Upper lobe of left lung (tissue), 6 donors: ENCODE results near the gene STK33. TPM values are rescaled to one million over a fixed set of nuclear protein-coding genes. Genes with fewer than 3 reads are reported as not detected.

Experiments used
- ATAC-seq, 2 donors: fragments of 200-7000 bp; cut with Tn5 transposase; one replicate each; pipeline ENCODE4 v1.9.1; 2022; ENCODE audit warnings: mild to moderate bottlenecking in 2 of 2, moderate library complexity in 2 of 2; ENCODE audit not compliant: low FRiP score in 2 of 2
- DNase-seq, 2 donors: peaks; one replicate each; pipeline ENCODE4 v3.0.0-alpha.2; 2019 to 2020
- H3K27ac ChIP-seq, 4 donors: fragments of 200-600 bp; sonication (generic); one replicate each; pipeline ENCODE4 v1.5.1; 2016 to 2019
- H3K27me3 ChIP-seq, 4 donors: fragments of 200-600 bp; sonication (generic); one replicate each; pipeline ENCODE4 v1.5.1; 2017 to 2019
- H3K36me3 ChIP-seq, 4 donors: fragments of 200-600 bp; sonication (generic); one replicate each; pipeline ENCODE4 v1.5.1; 2016 to 2019
- H3K4me1 ChIP-seq, 4 donors: fragments of 200-600 bp; sonication (generic); one replicate each; pipeline ENCODE4 v1.5.1; 2018 to 2019
- H3K4me3 ChIP-seq, 4 donors: fragments of 200-600 bp; sonication (generic); one replicate each; pipeline ENCODE4 v1.5.1; 2017 to 2019; ENCODE audit warnings: mild to moderate bottlenecking in 2 of 4, moderate library complexity in 1 of 4
- H3K9me3 ChIP-seq, 4 donors: fragments of 200-600 bp; sonication (generic); one replicate each; pipeline ENCODE4 v1.5.1; 2018 to 2019
- CTCF ChIP-seq, 6 experiments: fragments of 450-650 bp in 4 of 6; fragments of 200-600 bp in 2 of 6; sonication (generic) in 2 of 6; IDR thresholded peaks; one replicate each; pipeline ENCODE4 v1.5.1; 2016 to 2019; ENCODE audit warnings: antibody characterized with exemption in 6 of 6
- EP300 ChIP-seq, 4 donors: sonication (generic); formaldehyde crosslinking; IDR thresholded peaks; one replicate each; pipeline ENCODE4 v1.5.1; 2017; ENCODE audit warnings: antibody characterized with exemption in 4 of 4, control low read depth in 2 of 4
- POLR2A ChIP-seq, 4 donors: fragments of 450-650 bp; IDR thresholded peaks; one replicate each; pipeline ENCODE4 v1.5.1; 2016 to 2017; ENCODE audit warnings: antibody characterized with exemption in 4 of 4, mild to moderate bottlenecking in 2 of 4
- POLR2AphosphoS5 ChIP-seq, 2 donors: sonication (generic); formaldehyde crosslinking; IDR thresholded peaks; one replicate each; pipeline ENCODE4 v1.5.1; 2017; ENCODE audit warnings: antibody characterized with exemption in 2 of 2
- WGBS, 2 donors: methylation state at CpG; one replicate each; pipeline ENCODE4 v1.1.5; 2017 to 2018; 5-methylcytosine and 5-hydroxymethylcytosine counted together
- total RNA-seq, 6 donors: library from RNA; depleted of rRNA in 4 of 6; stranded (reverse); fragments of >200 nt in 4 of 6; gene quantifications; one replicate each; pipeline versions ENCODE4 v1.1.0 to v1.2.1, GENCODE V29; 2016 to 2021
- donor health status: DM: no; HTN: no; CAD: no; lungs with moderate emphysema.
- donor health status: DM: no; HTN: yes; CAD: no; lungs with severe emphysema.

Gene STK33
- total RNA-seq, 6 donors from 2014 or later, result 10.3 to 77.0 (median 15.6) TPM

- H3K4me3 ChIP-seq, result no peak overlapping the region
- no peak overlapping the region for H3K27ac ChIP-seq
- DNase-seq, result no peak
- no peaks in the 10 kb centered on the region for H3K4me1 ChIP-seq
- 90 to 91% methylated on average over 8 of the region's 8 CpGs for WGBS, 2 donors
- TF ChIP-seq EP300 (IDR thresholded peaks at IDR 0.05) (no peak), POLR2A (IDR thresholded peaks at IDR 0.05) (no peak), POLR2AphosphoS5 (IDR thresholded peaks at IDR 0.05) (no peak), CTCF (IDR thresholded peaks at IDR 0.05) (no peak)
- no peak for ATAC-seq
- H3K27me3 ChIP-seq, result no peaks in the 10 kb centered on the region
- no peaks in the 10 kb centered on the region for H3K9me3 ChIP-seq
- H3K36me3 ChIP-seq, result no peaks in the 10 kb centered on the region
Measured at GRCh38 chr11:8370812-8371515, 223.1 kb downstream of the STK33 start.

- H3K4me1 ChIP-seq, result no peaks in the 10 kb centered on the region
- no peaks in the 10 kb centered on the region for H3K36me3 ChIP-seq
- no peak for ATAC-seq
- 81 to 85% methylated on average over 7 of the region's 7 CpGs for WGBS, 2 donors
- H3K27me3 ChIP-seq, result no peaks in the 10 kb centered on the region
- H3K27ac ChIP-seq, result no peak overlapping the region
- no peak overlapping the region for H3K4me3 ChIP-seq
- no peaks in the 10 kb centered on the region for H3K9me3 ChIP-seq
- no peak for TF ChIP-seq CTCF (IDR thresholded peaks at IDR 0.05)
- no peak for TF ChIP-seq EP300 (IDR thresholded peaks at IDR 0.05)
- no peak for TF ChIP-seq POLR2AphosphoS5 (IDR thresholded peaks at IDR 0.05)
- TF ChIP-seq POLR2A (IDR thresholded peaks at IDR 0.05), result no peak
- no peak for DNase-seq
Measured at GRCh38 chr11:8369592-8370205, 224.3 kb downstream of the STK33 start.

- no peaks in the 10 kb centered on the region for H3K36me3 ChIP-seq
- no peak for DNase-seq
- TF ChIP-seq POLR2AphosphoS5 (IDR thresholded peaks at IDR 0.05) (no peak), POLR2A (IDR thresholded peaks at IDR 0.05) (no peak), EP300 (IDR thresholded peaks at IDR 0.05) (no peak), CTCF (IDR thresholded peaks at IDR 0.05) (no peak)
- 86% methylated on average over 10 of the region's 10 CpGs for WGBS, 2 donors
- H3K4me1 ChIP-seq, result no peaks in the 10 kb centered on the region
- no peaks in the 10 kb centered on the region for H3K27me3 ChIP-seq
- no peak overlapping the region for H3K27ac ChIP-seq
- H3K4me3 ChIP-seq, result no peak overlapping the region
- no peak for ATAC-seq
- H3K9me3 ChIP-seq, result no peaks in the 10 kb centered on the region
Measured at GRCh38 chr11:8368772-8369171, 225.3 kb downstream of the STK33 start.

- Histone ChIP-seq H3K36me3 (no peaks in the 10 kb centered on the region), H3K27ac (no peak overlapping the region), H3K27me3 (no peaks in the 10 kb centered on the region), H3K4me3 (no peak overlapping the region), H3K9me3 (no peaks in the 10 kb centered on the region), H3K4me1 (no peaks in the 10 kb centered on the region)
- DNase-seq (no peak), ATAC-seq (no peak)
- TF ChIP-seq POLR2A (IDR thresholded peaks at IDR 0.05), result no peak
- no peak for TF ChIP-seq EP300 (IDR thresholded peaks at IDR 0.05)
- no peak for TF ChIP-seq POLR2AphosphoS5 (IDR thresholded peaks at IDR 0.05)
- no peak for TF ChIP-seq CTCF (IDR thresholded peaks at IDR 0.05)
- 66 to 78% methylated on average over 4 to 7 of the region's 7 CpGs for WGBS, 2 donors
Measured at GRCh38 chr11:8368194-8368593, 225.8 kb downstream of the STK33 start.

- 91 to 96% methylated on average over 6 of the region's 6 CpGs for WGBS, 2 donors
- ATAC-seq (peak in 1 of 2 donors; percentile 4), DNase-seq (no peak)
- no peaks in the 10 kb centered on the region for H3K9me3 ChIP-seq
- H3K27ac ChIP-seq, result no peak overlapping the region
- TF ChIP-seq EP300 (IDR thresholded peaks at IDR 0.05) (no peak), CTCF (IDR thresholded peaks at IDR 0.05) (no peak), POLR2A (IDR thresholded peaks at IDR 0.05) (no peak), POLR2AphosphoS5 (IDR thresholded peaks at IDR 0.05) (no peak)
- no peak overlapping the region for H3K4me3 ChIP-seq
- H3K36me3 ChIP-seq, result no peaks in the 10 kb centered on the region
- no peaks in the 10 kb centered on the region for H3K4me1 ChIP-seq
- no peaks in the 10 kb centered on the region for H3K27me3 ChIP-seq
Measured at GRCh38 chr11:8366316-8366715, 227.7 kb downstream of the STK33 start.
